ENCODE data around the gene AQP9. TPM values are rescaled to one million over a fixed set of nuclear protein-coding genes. Genes with fewer than 3 reads are reported as not detected.

The AQP9 gene
- total and polyA plus RNA-seq, 2 of the 8 experiments (the other 6 are each of a cell fraction or from before 2014, with no cell fraction given) = not detected

DNA sequence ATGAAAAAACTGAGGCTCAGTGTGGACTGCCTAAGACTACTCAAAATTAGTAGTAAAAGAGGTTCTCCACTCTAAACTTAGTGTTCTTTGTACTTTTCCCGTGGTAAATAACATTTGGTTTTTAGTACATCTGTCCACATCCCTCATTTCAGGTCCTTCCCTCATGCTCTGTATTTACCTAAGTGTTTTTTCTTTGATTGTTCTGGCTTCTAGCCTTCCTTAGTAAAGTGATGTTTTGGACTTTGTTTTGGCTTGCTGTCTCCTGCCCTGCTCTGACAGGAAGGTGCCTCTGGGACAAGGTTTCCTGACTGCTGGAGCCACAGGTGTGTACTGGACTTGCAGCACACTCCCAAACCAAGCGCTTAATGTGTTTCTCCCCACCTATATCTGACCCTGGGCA is 42.8 kb upstream of the AQP9 start:
- H3K27ac ChIP-seq (ENCODE audit: low read depth, low read length) = no peak overlapping the region
- no peak for FAIRE-seq
- no peak overlapping the region for H3K23ac ChIP-seq (ENCODE audit: insufficient read length)
- H3K27me3 ChIP-seq (replicated peaks in 1 of 4; ENCODE audit: control insufficient read depth in 3 of 4, extremely low read depth in 1 of 4, insufficient read depth in 3 of 4, low read length in 3 of 4) = no peaks in the 10 kb centered on the region
- no peaks in the 10 kb centered on the region for H3K4me1 ChIP-seq (replicated peaks in 1 of 4; ENCODE audit: control insufficient read depth in 3 of 4, insufficient read depth in 4 of 4, low read length in 3 of 4)
- H3K9ac ChIP-seq (replicated peaks in 1 of 4; ENCODE audit: extremely low read depth in 1 of 4, low read depth in 3 of 4, low read length in 3 of 4) = no peak overlapping the region
- ChIA-PET POLR2A (ENCODE audit: partially characterized antibody) (no interaction called here), CTCF (ENCODE audit: partially characterized antibody) (no interaction called here)
- H3K79me2 ChIP-seq (ENCODE audit: control insufficient read depth in 1 of 2, insufficient read depth in 2 of 2, low read length in 2 of 2) = no peaks in the 10 kb centered on the region
- no peak overlapping the region for H3K18ac ChIP-seq (ENCODE audit: extremely low read depth, low read length)
- H4K20me1 ChIP-seq (replicated peaks in 1 of 2; ENCODE audit: control insufficient read depth in 1 of 2, insufficient read depth in 2 of 2, low read length in 2 of 2) = no peaks in the 10 kb centered on the region
- no peak overlapping the region for H4K5ac ChIP-seq (ENCODE audit: insufficient read length, low read depth, low read length)
- no peak overlapping the region for H3K56ac ChIP-seq (replicated peaks; ENCODE audit: insufficient read length, low read depth, low read length)
- H4K91ac ChIP-seq (replicated peaks; ENCODE audit: insufficient read length, low read length) = no peak overlapping the region
- H2BK15ac ChIP-seq (ENCODE audit: low read length) = no peak overlapping the region
- H3K14ac ChIP-seq (ENCODE audit: insufficient read length) = no peak overlapping the region
- no peak overlapping the region for H2BK120ac ChIP-seq (replicated peaks; ENCODE audit: low read depth, low read length)
- H3K79me1 ChIP-seq (ENCODE audit: low read depth, low read length) = no peaks in the 10 kb centered on the region
- H2BK12ac ChIP-seq (ENCODE audit: low read depth, low read length) = no peak overlapping the region
- no peaks in the 10 kb centered on the region for H3K9me3 ChIP-seq (ENCODE audit: insufficient read depth in 2 of 2, low read depth in 1 of 2, low read length in 1 of 2)
- no peak overlapping the region for H2AFZ ChIP-seq (ENCODE audit: low read length)
- H3K4me2 ChIP-seq (ENCODE audit: insufficient read depth in 1 of 2, low read depth in 2 of 2, low read length in 2 of 2) = no peak overlapping the region
- H2BK20ac ChIP-seq (ENCODE audit: low read length) = no peak overlapping the region
- no peak overlapping the region for H3K4me3 ChIP-seq (ENCODE audit: extremely low read depth in 1 of 4, insufficient read depth in 2 of 4, low read depth in 3 of 4, low read length in 4 of 4)
- no peak overlapping the region for H2AK5ac ChIP-seq (ENCODE audit: low read depth, low read length)
- DNase-seq (ENCODE audit: low read depth in 1 of 2, low spot score in 2 of 2) = no peak
- no peaks in the 10 kb centered on the region for H3K23me2 ChIP-seq (ENCODE audit: low read depth, low read length)
- WGBS, 2 experiments (ENCODE audit: extremely low coverage in 1 of 2, insufficient coverage in 1 of 2, insufficient read length in 1 of 2, insufficient replicate concordance in 2 of 2, low coverage in 1 of 2, low lambda C conversion rate in 2 of 2, missing lambda C conversion rate in 1 of 2) = 90% methylated on average over 2 of the region's 2 CpGs; no CpG with 5 or more reads in 1 of the 2 experiments
- H3K36me3 ChIP-seq (ENCODE audit: control insufficient read depth in 2 of 4, insufficient read depth in 4 of 4, low read length in 3 of 4) = no peaks in the 10 kb centered on the region
- H3K4ac ChIP-seq (replicated peaks; ENCODE audit: insufficient read length, low read depth, low read length) = no peak overlapping the region
- no peak overlapping the region for H4K8ac ChIP-seq (ENCODE audit: extremely low read depth, insufficient read depth, low read length)
- no peak overlapping the region for H2BK5ac ChIP-seq (ENCODE audit: low read depth, low read length)
- TF ChIP-seq TEAD4 (IDR thresholded peaks at IDR 0.05; ENCODE audit: low read depth, low read length) (no peak), BACH1 (IDR thresholded peaks at IDR 0.05; ENCODE audit: low read length) (no peak), GABPA (IDR thresholded peaks at IDR 0.05; ENCODE audit: borderline replicate concordance, insufficient read depth, low read length) (no peak), RNF2 (IDR thresholded peaks at IDR 0.05; ENCODE audit: borderline replicate concordance, low read depth, low read length, missing control alignments, poor library complexity, severe bottlenecking) (no peak), CEBPB (IDR thresholded peaks at IDR 0.05; ENCODE audit: low read depth, low read length) (no peak), SIRT6 (IDR thresholded peaks at IDR 0.05; ENCODE audit: low read length) (no peak), ASH2L (IDR thresholded peaks at IDR 0.05; ENCODE audit: low read length) (no peak), POLR2AphosphoS5 (IDR thresholded peaks at IDR 0.05; ENCODE audit: low read depth, low read length) (no peak), TAF7 (optimal IDR thresholded peaks at IDR 0.05; ENCODE audit: borderline replicate concordance, low read depth, low read length) (no peak), KDM1A (IDR thresholded peaks at IDR 0.05; ENCODE audit: borderline replicate concordance, low read length) (no peak), TAF1 (IDR thresholded peaks at IDR 0.05; ENCODE audit: low read depth, low read length) (no peak), EP300 (IDR thresholded peaks at IDR 0.05; ENCODE audit: borderline replicate concordance in 1 of 2, low read depth in 2 of 2, low read length in 2 of 2) (no peak), CBX8 (IDR thresholded peaks at IDR 0.05; ENCODE audit: borderline replicate concordance, low read depth, low read length) (no peak)
- TF ChIP-seq, protein P1, sequence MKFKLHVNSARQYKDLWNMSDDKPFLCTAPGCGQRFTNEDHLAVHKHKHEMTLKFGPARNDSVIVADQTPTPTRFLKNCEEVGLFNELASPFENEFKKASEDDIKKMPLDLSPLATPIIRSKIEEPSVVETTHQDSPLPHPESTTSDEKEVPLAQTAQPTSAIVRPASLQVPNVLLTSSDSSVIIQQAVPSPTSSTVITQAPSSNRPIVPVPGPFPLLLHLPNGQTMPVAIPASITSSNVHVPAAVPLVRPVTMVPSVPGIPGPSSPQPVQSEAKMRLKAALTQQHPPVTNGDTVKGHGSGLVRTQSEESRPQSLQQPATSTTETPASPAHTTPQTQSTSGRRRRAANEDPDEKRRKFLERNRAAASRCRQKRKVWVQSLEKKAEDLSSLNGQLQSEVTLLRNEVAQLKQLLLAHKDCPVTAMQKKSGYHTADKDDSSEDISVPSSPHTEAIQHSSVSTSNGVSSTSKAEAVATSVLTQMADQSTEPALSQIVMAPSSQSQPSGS (IDR thresholded peaks at IDR 0.05; ENCODE audit: low read length) = no peak
